Activated CD4-positive, alpha-beta T cell treated with anti-CD3 and anti-CD28 coated beads, Interleukin-2, amount 50 U/mL, for 1 hour (primary cell): ENCODE data around the gene ZMYND19.
"Not testable (repeated sequence)": the region's sequence is repeated elsewhere in the genome, so short reads cannot be mapped to it uniquely, and the experiment has no call there.

Experiments used
- DNase-seq: peaks from one replicate; pipeline ENCODE4 v3.0.0-alpha.2; 2020

ZMYND19 gene

DNA sequence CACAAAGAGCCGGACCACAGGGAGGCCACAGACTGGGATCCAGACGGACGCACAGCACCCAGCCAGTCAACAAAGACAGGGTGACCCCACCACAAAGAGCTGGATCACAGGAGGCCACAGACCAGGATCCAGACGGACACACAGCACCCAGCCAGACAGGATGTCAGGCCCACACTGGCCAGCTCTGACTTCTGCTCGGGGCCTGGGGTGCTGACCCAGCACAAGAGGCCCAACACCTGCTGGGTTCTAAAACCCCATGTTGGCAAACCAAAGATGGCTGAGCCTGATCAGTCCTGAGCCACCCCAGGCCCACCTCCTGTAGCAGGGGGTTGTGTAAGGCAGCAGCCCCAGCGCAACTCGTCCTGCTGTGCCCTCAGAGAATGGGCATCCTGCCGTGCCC lies 6.4 kb downstream of the ZMYND19 start:
- no peak for DNase-seq

DNA sequence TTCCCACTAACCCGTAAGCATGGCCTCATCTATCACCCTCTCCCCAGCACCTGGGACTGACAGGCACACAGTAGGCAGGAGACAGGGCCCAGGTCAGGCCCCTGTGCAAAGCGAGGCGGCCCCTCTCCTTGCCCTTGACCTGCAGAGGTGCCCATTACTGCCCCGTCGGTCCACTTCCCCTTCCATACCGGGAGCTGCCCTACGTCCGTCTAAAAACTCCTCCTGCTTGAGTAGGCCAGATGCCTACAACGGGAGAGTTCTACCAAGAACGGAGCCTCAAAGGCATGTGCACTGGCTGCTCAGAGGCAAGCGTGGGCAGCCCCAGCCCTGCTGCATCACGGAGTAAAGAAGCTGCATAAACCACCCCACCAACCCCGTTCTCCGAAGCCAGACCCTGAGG lies 7.0 kb downstream of the ZMYND19 start:
- no peak for DNase-seq

- DNase-seq, result no peak
Observed at GRCh38 chr9:137582286-137582860, 7.9 kb downstream of the ZMYND19 start.

GRCh38 chr9:137581361-137582285 lies 8.7 kb downstream of the ZMYND19 start:
- DNase-seq, result no peak

- no peak for DNase-seq
Observed at GRCh38 chr9:137580954-137581322, 9.4 kb downstream of the ZMYND19 start.

DNA sequence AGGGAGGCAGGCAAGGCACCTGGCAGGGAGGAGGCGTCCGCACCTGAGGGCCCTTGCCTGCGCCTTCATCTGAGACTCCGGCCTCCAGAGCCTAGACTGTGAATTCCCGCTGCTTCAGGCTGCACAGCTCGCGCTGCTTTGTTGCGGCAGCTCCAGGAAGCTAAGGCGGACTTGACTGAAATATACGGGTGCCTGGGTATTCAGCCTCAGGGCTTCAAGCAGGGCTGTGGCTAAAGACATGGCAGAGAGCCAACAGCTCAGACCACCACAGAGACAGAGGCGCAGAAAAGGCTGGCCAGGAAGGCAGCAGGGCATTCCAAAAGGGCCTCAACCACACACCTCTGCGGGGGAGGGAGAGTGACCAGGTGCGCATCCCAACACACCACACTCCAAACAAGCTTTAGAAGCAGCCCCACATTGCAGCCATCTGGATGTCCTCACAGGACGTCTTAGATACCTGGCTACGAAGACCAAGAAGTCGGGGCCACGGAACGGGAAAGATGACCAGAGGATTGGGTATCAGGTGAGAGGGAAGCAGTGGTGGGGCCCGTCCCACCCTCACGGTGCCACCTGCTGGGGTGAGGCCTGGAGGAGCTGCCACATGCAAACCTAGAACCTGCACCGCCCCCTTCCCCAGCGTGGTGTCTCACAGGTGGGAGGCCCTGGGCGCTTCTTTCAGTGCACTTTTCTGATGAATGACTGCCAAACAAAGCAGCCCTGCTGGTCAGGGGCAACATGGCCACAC lies 9.9 kb downstream of the ZMYND19 start:
- no peak for DNase-seq

- no peak for DNase-seq
Observed at GRCh38 chr9:137579259-137579604, 11.1 kb downstream of the ZMYND19 start.

GRCh38 chr9:137578518-137579258 lies 11.6 kb downstream of the ZMYND19 start, which contains the start of gene DPH7:
Gene DPH7 (minus strand): TSS chr9:137578925. CDS start chr9:137578777, 148 bp downstream.
- DNase-seq, result peak; percentile 96

DNA sequence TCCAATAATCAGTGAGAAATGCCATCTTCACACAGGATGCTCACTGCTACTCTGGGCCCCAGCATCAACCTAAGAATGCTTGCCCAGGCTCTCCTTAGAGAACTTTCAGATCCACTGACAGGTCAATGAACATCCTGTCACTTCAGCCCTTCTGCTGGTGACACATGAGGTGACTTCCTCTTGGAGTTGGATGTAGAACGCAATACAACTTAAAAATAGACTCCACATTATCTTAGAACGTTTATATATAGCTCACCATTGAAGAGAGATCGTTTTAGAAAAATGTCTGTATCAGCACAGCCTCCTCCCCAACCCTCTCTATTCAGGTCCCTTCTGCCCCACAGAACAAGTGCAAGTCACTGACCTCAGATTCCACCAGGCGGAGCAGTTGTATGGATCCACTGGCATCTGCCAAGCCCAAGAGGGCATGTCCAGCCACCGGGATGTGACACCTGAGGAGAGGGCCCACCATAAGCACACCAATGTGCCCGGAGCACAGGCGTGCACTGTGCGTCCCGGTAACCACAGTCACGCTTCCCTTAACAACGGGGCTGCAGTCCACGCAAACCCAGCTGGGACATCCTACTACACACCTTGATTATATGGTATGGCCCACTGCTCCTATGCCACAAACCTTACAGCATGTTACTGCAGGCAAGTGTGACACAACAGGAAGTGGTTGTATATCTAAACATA lies 14.4 kb downstream of the ZMYND19 start:
- no peak for DNase-seq

- DNase-seq, result no peak
Observed at GRCh38 chr9:137575364-137575715, 15.0 kb downstream of the ZMYND19 start.

GRCh38 chr9:137574192-137574591 lies 16.1 kb downstream of the ZMYND19 start:
- no peak for DNase-seq

- no peak for DNase-seq
Observed at GRCh38 chr9:137570566-137570965, 19.7 kb downstream of the ZMYND19 start.

DNA sequence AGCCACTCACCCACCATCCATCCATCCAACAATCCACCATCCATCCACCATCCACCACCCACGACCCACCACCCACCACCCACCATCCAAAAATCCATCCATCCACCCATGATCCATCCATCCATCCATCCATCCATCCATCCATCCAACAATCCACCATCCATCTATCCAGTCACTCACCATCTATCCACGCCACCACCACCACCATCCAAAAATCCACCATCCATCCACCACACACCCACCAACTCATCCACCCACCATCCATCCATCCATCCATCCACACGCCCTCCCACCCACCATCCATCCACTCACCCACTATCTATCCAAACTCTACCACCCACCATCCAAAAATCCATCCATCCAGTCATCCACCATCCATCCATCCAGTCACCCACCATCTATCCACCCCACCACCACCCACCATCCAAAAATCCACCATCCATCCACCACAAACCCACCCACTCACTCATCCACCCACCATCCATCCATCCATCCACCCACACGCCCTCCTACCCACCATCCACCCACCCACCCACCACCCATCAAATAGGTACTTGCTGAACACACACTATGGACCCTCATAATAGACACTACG lies 20.6 kb downstream of the ZMYND19 start:
- no peak for DNase-seq

DNA sequence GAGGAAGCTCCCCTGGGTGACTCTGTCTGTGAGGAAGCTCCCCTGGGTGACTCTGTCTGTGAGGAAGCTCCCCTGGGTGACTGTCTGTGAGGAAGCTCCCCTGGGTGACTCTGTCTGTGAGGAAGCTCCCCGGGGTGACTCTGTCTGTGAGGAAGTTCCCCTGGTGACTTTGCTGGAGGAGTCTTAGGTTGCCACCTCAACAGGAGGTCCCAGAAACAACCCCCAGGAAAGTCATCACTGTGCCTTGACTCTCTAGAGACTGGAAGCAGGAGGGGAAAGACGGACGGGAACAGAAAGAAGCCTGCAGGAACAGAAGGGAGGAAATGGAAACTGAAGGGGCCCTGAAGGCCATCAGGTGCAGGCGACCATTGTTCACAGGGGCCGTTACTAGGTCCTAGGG lies 21.9 kb downstream of the ZMYND19 start:
- DNase-seq, result not testable (repeated sequence)

GRCh38 chr9:137564817-137565411 lies 25.4 kb downstream of the ZMYND19 start:
- DNase-seq, result no peak

DNA sequence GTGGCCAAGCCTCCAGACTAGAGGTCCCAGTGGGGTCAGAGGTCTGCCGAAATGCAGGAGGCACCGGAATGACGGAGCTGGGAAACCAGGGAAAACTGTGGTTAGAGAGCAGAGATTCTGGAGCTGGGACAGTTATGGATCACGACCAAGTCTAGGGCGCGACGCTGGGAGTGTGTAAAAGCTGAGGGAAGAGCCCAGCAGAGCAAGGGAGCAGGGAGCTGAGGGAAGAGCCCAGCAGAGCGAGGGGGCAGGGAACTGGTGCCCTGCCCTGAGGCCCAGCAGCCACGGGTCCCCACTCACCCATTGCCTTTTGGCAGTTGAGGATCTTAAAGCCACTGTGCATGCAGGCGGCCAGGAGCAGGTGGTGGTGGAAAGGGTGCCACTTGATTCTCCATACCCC lies 26.2 kb downstream of the ZMYND19 start:
- DNase-seq, result no peak

DNA sequence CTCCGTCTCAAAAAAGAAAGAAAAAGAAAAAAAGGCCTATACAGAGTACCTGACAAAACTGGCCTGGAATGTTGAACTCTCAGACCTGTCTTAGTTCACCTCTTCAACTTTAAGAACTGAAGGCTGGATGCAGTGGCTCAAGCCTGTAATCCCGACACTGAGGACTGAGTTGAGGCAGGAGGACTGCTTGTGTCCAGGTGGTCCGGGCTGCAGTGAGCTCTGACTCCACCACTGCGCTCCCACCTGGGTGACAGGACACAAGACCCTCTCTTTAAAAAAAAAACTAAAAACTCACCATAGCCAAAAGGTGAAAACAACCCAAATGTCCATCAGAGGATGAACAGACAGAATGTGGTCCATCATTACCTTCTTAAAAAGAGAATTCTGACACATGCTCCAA lies 32.2 kb downstream of the ZMYND19 start:
- DNase-seq, result no peak

DNA sequence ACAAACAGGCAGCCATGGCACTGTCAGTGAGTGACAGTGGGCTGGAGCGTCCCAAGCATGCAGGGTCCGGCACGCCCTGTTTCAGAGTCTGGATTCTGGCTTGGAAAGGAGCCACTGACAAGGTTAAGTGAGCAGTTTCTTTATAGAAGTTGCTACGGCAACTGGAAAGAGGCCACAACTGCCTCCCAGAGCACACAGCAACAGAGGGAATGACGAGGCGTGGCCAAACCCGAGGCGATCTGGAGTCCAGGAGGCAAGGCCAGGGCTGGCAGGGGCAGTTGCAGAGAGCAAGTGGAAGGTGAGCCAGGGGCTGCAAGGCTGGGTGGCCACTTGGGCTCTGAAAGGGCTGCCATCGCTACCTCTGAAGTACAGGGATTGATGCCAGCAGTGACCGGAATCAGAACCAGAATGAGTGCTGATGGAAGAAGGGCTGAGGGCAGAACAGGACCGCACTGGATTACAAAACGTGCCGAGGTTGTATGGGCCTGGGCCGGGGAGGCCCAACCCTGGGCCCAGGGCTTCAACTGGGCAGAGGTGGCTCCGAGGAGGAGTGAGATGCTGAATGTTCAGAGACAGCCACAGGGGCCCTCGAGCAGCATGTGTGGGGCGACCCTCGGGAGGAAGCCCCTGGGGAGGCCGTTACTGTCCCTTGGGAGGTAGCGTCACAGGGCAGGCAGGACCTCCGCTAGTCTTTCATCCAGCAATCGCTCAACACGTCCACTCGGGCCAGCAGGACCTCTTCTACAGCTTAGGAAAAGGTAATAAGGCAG lies 34.1 kb downstream of the ZMYND19 start:
- DNase-seq, result no peak

- no peak for DNase-seq
Observed at GRCh38 chr9:137555179-137555578, 35.1 kb downstream of the ZMYND19 start.

DNA sequence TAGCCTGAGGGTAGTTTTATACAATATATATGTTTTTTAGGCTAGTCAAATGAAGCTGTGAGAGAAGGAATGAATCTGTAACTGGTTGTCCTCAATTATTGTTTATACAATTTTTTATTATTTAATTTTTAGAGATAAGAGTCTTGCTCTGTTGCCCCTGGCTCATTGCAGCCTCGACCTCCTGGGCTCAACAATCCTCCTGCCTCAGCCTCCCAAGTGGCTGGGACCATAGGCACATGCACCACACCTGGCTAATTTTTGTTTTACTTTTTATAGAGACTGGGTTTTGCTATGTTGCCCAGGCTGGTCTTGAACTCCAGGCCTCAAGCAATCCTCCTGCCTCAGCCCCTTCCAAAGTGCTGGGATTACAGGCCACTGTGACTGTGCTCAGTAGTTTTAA lies 36.0 kb downstream of the ZMYND19 start:
- no peak for DNase-seq

DNA sequence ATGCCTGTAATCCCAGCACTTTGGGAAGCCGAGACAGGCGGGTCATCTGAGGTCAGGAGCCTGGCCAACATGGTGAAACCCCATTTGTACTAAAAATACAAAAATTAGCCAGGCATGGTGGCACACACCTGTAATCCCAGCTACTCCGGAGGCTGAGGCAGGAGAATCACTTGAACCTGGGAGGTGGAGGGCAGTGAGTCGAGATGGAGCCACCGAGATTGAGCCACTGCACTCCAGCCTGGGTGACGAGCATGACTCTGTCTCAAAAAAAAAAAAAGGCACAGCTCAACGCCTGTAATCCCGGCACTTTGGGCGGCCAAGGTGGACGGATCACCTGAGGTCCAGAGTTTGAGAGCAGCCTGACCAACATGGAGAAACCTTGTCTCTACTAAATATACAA lies 36.7 kb downstream of the ZMYND19 start:
- DNase-seq, result not testable (repeated sequence)
